T-cell (primary cell): ENCODE results near the gene ADAM33. TPM values are rescaled to one million over a fixed set of nuclear protein-coding genes. Genes with fewer than 3 reads are reported as not detected.

Experiments used
- ATAC-seq, 4 experiments: fragments of 200-7000 bp in 3 of 4; fragments of 150-1000 bp in 1 of 4; cut with Tn5 transposase; replicated peaks in 1 of 4; 1 replicate in 3 of 4; 2 replicates in 1 of 4; pipeline ENCODE4 v1.10.0; 2021; ENCODE audit warnings: moderate library complexity in 3 of 4, mild to moderate bottlenecking in 2 of 4, moderate number of reproducible peaks in 1 of 4
- CTCF ChIA-PET, 2 donors: fragments of 300-600 bp; sonication (Branson Sonifier 250); formaldehyde crosslinking; loops; one replicate each; lab custom pipeline; 2022; ENCODE audit warnings: antibody characterized with exemption in 2 of 2; lab: Charles Lee
- POLR2A ChIA-PET, 2 donors: fragments of 300-600 bp; sonication (Branson Sonifier 250); formaldehyde crosslinking; loops; one replicate each; lab custom pipeline; 2022; ENCODE audit warnings: antibody characterized with exemption in 2 of 2; lab: Charles Lee
- DNase-seq, 35 experiments: peaks; one replicate each; pipeline versions ENCODE4 v3.0.0 to v3.0.0-alpha.2; 2013 to 2023
- H3K27ac ChIP-seq: one replicate; pipeline ENCODE4 v1.5.1; 2013; ENCODE audit warnings: low read length
- H3K27me3 ChIP-seq, 2 experiments: replicated peaks in 1 of 2; 1 replicate in 1 of 2; 2 replicates in 1 of 2; pipeline versions ENCODE4 v1.6.1 to v1.7.0; 2013; ENCODE audit warnings: low read length in 1 of 2, mixed read lengths in 1 of 2; ENCODE audit not compliant: control insufficient read depth in 2 of 2, insufficient read depth in 2 of 2; ENCODE audit errors: extremely low read depth in 1 of 2
- H3K36me3 ChIP-seq, 2 donors: 1 replicate in 1 of 2; 2 replicates in 1 of 2; pipeline versions ENCODE4 v1.6.1 to v1.7.0; 2013; ENCODE audit warnings: low read length in 1 of 2; ENCODE audit not compliant: control insufficient read depth in 2 of 2, insufficient read depth in 1 of 2; ENCODE audit errors: extremely low read depth in 1 of 2
- H3K4me1 ChIP-seq, 2 experiments: 1 replicate in 1 of 2; 2 replicates in 1 of 2; pipeline versions ENCODE4 v1.6.1 to v1.7.0; 2013; ENCODE audit warnings: low read length in 2 of 2, mixed read lengths in 1 of 2; ENCODE audit not compliant: insufficient read depth in 2 of 2, control insufficient read depth in 1 of 2; ENCODE audit errors: extremely low read depth in 1 of 2
- H3K4me3 ChIP-seq, 2 donors: 1 replicate in 1 of 2; 2 replicates in 1 of 2; pipeline versions ENCODE4 v1.5.1 to v1.7.0; 2013; ENCODE audit warnings: mild to moderate bottlenecking in 2 of 2, low read length in 1 of 2, moderate library complexity in 1 of 2; ENCODE audit not compliant: control insufficient read depth in 1 of 2; ENCODE audit errors: extremely low read depth in 1 of 2
- H3K9me3 ChIP-seq: 2 replicates; pipeline ENCODE4 v1.7.0; 2013
- H3K27ac Mint-ChIP-seq, 2 donors: one replicate each; pipeline ENCODE4 v1.8.0; 2020 to 2021; ENCODE audit warnings: mild to moderate bottlenecking in 2 of 2, mixed read lengths in 2 of 2
- H3K27me3 Mint-ChIP-seq, 2 donors: one replicate each; pipeline ENCODE4 v1.8.0; 2021 to 2022; ENCODE audit warnings: mixed read lengths in 2 of 2
- H3K36me3 Mint-ChIP-seq: one replicate; pipeline ENCODE4 v1.8.0; 2021; ENCODE audit warnings: mixed read lengths
- H3K4me1 Mint-ChIP-seq, 3 donors: one replicate each; pipeline ENCODE4 v1.8.0; 2020 to 2022; ENCODE audit warnings: mixed read lengths in 3 of 3, mild to moderate bottlenecking in 1 of 3
- H3K4me3 Mint-ChIP-seq, 3 donors: one replicate each; pipeline ENCODE4 v1.8.0; 2020 to 2022; ENCODE audit warnings: mild to moderate bottlenecking in 3 of 3, mixed read lengths in 3 of 3, moderate library complexity in 3 of 3
- H3K9me3 Mint-ChIP-seq, 3 donors: one replicate each; pipeline ENCODE4 v1.8.0; 2020 to 2022; ENCODE audit warnings: mixed read lengths in 3 of 3
- WGBS: methylation state at CpG from one replicate; pipeline ENCODE4 v1.1.5; 2013; ENCODE audit warnings: missing lambda C conversion rate; ENCODE audit not compliant: insufficient coverage; 5-methylcytosine and 5-hydroxymethylcytosine counted together
- total RNA-seq, 35 experiments: library from RNA in 6 of 35; stranded (reverse) in 6 of 35; fragments of 120-200 nt in 1 of 35; gene quantifications; one replicate each; pipeline versions ENCODE4 v1.2.1 to v1.2.4 and lab custom pipeline; 2013 to 2026

Gene ADAM33
- total RNA-seq, 5 donors from 2014 or later (not counting 1 experiment from before 2014, with no cell fraction given): not detected

DNA sequence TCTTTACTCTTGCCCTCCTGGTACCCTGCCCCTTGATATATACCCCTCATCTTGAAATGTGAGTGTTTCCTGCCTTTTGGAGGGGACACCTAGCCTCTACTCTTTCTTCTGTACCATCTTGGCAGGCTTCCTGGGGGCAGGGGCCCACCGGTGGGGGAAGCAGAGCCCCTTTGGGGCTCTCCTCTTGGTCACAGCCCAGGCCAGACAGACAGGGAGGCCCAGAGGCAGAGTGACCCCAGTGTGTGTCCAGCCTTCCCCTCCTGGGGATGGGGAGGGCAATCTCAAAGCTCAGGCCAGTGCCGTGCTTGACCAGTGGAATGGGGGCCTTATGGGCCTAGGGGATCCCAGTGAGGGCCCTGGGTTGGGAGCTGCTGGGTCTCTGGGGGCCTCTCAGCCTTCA, 3.6 kb downstream of the ADAM33 start:
- Histone ChIP-seq H3K27me3 (peaks cover 2 to 89% of the 10 kb centered on the region in 2 experiments), H3K4me1 (peaks cover 0 to 13% of the 10 kb centered on the region in 2 experiments), H3K27ac (no peak overlapping the region), H3K4me3 (no peak overlapping the region), H3K9me3 (no peaks in the 10 kb centered on the region), H3K36me3 (no peaks in the 10 kb centered on the region)
- Mint-ChIP-seq H3K9me3 (no peaks in the 10 kb centered on the region), H3K27me3 (peaks cover 46 to 57% of the 10 kb centered on the region in 2 donors), H3K27ac (no peak overlapping the region), H3K4me1 (peaks cover 3 to 8% (median 7%) of the 10 kb centered on the region in 3 donors), H3K36me3 (no peaks in the 10 kb centered on the region), H3K4me3 (no peak overlapping the region)
- 70% methylated on average over 2 of the region's 2 CpGs for WGBS
- POLR2A ChIA-PET: no interaction called here
- ATAC-seq (no peak), DNase-seq (no peak)
- CTCF ChIA-PET: no interaction called here

- no peaks in the 10 kb centered on the region for H3K9me3 ChIP-seq
- H3K36me3 ChIP-seq: no peaks in the 10 kb centered on the region
- Mint-ChIP-seq H3K4me3 (no peak overlapping the region), H3K9me3 (no peaks in the 10 kb centered on the region), H3K4me1 (peaks cover 5 to 11% (median 7%) of the 10 kb centered on the region in 3 donors), H3K27me3 (peaks cover 45 to 58% of the 10 kb centered on the region in 2 donors), H3K27ac (no peak overlapping the region), H3K36me3 (no peaks in the 10 kb centered on the region)
- WGBS: 81% methylated on average over 7 of the region's 8 CpGs
- H3K4me3 ChIP-seq: no peak overlapping the region
- ChIA-PET POLR2A (no interaction called here), CTCF (interaction anchor here in 1 of 2 donors (1.1 kb wide), 1 partner anchor 143 kb away, joined by 3 read pairs; no protein-coding TSS in a partner anchor)
- peaks cover 4 to 90% of the 10 kb centered on the region in 2 experiments for H3K27me3 ChIP-seq
- ATAC-seq (no peak), DNase-seq (no peak)
- H3K27ac ChIP-seq: no peak overlapping the region
- H3K4me1 ChIP-seq: peaks cover 0 to 16% of the 10 kb centered on the region in 2 experiments
These were observed 4.1 kb downstream of the ADAM33 start for GRCh38 chr20:3677733-3678132.

GRCh38 chr20:3674995-3675900, 6.6 kb downstream of the ADAM33 start:
- Histone ChIP-seq H3K27ac (no peak overlapping the region), H3K9me3 (no peaks in the 10 kb centered on the region), H3K4me3 (no peak overlapping the region), H3K4me1 (peaks cover 0 to 19% of the 10 kb centered on the region in 2 experiments), H3K36me3 (no peaks in the 10 kb centered on the region), H3K27me3 (peaks cover 6 to 93% of the 10 kb centered on the region in 2 experiments)
- peaks cover 7 to 10% (median 8%) of the 10 kb centered on the region in 3 donors for H3K4me1 Mint-ChIP-seq
- no peaks in the 10 kb centered on the region for H3K36me3 Mint-ChIP-seq
- H3K9me3 Mint-ChIP-seq: no peaks in the 10 kb centered on the region
- WGBS: 43% methylated on average over 10 of the region's 13 CpGs
- DNase-seq (no peak), ATAC-seq (no peak)
- POLR2A ChIA-PET: no interaction called here
- peak overlapping the region in 1 of 2 donors; percentile 12 for H3K27ac Mint-ChIP-seq
- peaks cover 44 to 63% of the 10 kb centered on the region in 2 donors for H3K27me3 Mint-ChIP-seq
- CTCF ChIA-PET: interaction anchor here in 1 of 2 donors (0.7 kb wide), 1 partner anchor 557 kb away, joined by 3 read pairs; no protein-coding TSS in a partner anchor
- no peak overlapping the region for H3K4me3 Mint-ChIP-seq

- peaks cover 0 to 19% of the 10 kb centered on the region in 2 experiments for H3K4me1 ChIP-seq
- H3K27ac ChIP-seq: no peak overlapping the region
- H3K27me3 ChIP-seq: peaks cover 6 to 93% of the 10 kb centered on the region in 2 experiments
- no peak overlapping the region for H3K4me3 ChIP-seq
- no peak for ATAC-seq
- H3K27me3 Mint-ChIP-seq: peaks cover 44 to 67% of the 10 kb centered on the region in 2 donors
- H3K9me3 Mint-ChIP-seq: no peaks in the 10 kb centered on the region
- ChIA-PET CTCF (interaction anchor here in 1 of 2 donors (0.7 kb wide), 1 partner anchor 556 kb away, joined by 3 read pairs; no protein-coding TSS in a partner anchor), POLR2A (no interaction called here)
- WGBS: 63% methylated on average over 7 of the region's 10 CpGs
- no peak for DNase-seq
- H3K36me3 Mint-ChIP-seq: no peaks in the 10 kb centered on the region
- H3K4me1 Mint-ChIP-seq: peaks cover 7 to 10% (median 8%) of the 10 kb centered on the region in 3 donors
- H3K4me3 Mint-ChIP-seq: no peak overlapping the region
- no peak overlapping the region for H3K27ac Mint-ChIP-seq
- no peaks in the 10 kb centered on the region for H3K36me3 ChIP-seq
- H3K9me3 ChIP-seq: no peaks in the 10 kb centered on the region
These were observed 7.4 kb downstream of the ADAM33 start for GRCh38 chr20:3674447-3674846.

GRCh38 chr20:3673221-3674070, 8.4 kb downstream of the ADAM33 start:
- ChIA-PET CTCF (no interaction called here), POLR2A (no interaction called here)
- no peaks in the 10 kb centered on the region for H3K9me3 ChIP-seq
- H3K4me1 ChIP-seq: peaks cover 0 to 19% of the 10 kb centered on the region in 2 experiments
- DNase-seq (no peak), ATAC-seq (no peak)
- Mint-ChIP-seq H3K4me1 (peaks cover 7 to 10% (median 8%) of the 10 kb centered on the region in 3 donors), H3K27ac (no peak overlapping the region), H3K36me3 (no peaks in the 10 kb centered on the region), H3K9me3 (no peaks in the 10 kb centered on the region), H3K27me3 (peaks cover 37 to 64% of the 10 kb centered on the region in 2 donors), H3K4me3 (peak overlapping the region in 1 of 3 donors; percentile 21)
- WGBS: 42% methylated on average over 83 of the region's 90 CpGs
- H3K27me3 ChIP-seq: peaks cover 6 to 95% of the 10 kb centered on the region in 2 experiments
- no peak overlapping the region for H3K27ac ChIP-seq
- H3K4me3 ChIP-seq: no peak overlapping the region
- H3K36me3 ChIP-seq: no peaks in the 10 kb centered on the region
